Fibroblast of upper back skin (primary cell): ENCODE measurements around the gene DLGAP1.
A peak's percentile ranks its signal among the peaks of the same experiment; 100 is the strongest.
"Not testable (repeated sequence)": the region's sequence is repeated elsewhere in the genome, so short reads cannot be mapped to it uniquely, and the experiment has no call there.

Experiments
- DNase-seq: peaks from one replicate; pipeline ENCODE4 v3.0.0-alpha.2; 2013

DLGAP1 gene

DNA sequence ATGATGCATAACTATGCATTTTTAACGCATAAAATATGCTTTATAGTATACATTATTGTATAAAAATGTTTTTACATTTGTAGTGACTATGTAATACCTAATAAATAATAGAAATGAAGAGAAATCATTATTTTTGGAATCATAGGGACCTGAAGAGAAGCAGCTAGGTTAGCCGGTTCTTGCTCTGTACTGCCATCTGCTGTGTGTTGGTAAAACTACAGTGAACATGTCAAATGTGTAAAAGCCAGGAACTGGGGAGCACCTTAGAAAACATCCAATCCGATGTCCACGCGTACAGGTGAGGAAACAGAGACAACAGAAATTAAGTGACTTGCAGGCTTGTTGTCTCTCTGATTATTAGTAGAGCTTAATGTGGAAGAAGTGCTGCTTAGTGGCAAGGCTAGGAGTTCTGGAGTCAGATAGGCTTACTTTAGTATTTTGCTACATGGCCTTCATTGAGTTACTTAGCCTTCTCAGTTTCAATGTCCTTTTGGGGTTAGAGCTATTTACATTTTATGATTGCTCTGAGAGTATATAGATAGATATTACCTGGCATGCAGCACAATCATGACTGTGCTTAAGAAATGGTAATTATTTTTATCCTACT is 386.5 kb downstream of the DLGAP1 start:
- DNase-seq: peak; percentile 50

DNA sequence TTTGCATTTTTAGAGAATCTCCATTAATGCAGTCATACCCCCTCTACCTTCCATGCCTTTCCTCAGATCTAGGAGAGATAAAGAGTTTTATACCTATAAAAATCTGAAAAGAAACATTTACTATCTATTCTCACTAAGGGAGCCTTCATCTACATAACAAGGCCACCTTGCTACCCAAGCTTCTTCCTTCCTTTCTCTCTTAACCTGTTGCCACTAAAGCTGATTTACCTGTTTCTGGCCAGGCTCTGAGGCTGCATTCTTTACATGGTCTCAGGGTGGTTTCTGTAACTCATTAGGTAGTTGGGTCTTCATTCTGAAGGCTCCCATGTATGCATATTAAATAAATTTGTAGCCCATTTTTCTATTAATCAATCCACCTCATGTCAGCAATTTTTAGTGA is 391.6 kb downstream of the DLGAP1 start:
- DNase-seq: no peak

DNA sequence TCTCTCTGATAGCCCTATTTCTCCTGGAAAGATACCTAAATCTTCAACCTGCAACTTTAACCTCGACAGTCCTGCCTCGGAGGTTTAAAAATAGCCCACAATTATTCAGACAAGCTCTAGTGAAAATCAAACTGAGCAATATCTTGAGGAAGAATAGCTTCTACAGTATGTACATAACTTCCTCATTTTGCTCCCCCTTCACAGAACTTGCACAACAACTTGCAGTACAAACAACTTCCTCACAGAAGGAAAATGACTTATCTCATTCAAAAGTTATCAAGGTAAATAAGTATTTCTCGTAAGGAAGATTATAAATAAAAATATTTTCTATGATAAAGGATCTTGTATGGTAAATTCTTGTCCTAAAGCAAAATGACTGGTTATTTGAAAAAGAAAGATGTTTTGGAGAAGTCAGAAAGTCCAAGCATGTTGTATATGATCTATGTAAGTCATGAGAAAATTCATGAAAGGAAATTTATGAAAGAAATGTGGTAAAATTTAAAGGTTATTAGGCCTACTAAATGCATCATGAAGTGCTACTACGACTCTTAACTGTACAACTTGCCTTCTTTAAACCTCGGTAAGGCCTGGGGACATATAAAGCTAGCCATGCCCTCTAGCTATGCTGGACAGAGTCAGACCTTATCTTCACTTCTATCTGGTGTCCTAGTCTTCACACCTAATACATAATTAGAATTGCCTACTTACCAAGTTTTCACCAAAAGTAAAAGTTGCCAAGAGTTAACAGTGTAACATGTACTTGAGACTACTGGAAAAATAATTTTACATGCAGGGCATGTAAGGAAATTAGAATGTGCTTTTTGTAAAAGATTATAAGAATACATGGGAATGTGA is 394.5 kb downstream of the DLGAP1 start:
- no peak for DNase-seq

- no peak for DNase-seq
These were observed 396.9 kb downstream of the DLGAP1 start for GRCh38 chr18:4058179-4058578.

DNA sequence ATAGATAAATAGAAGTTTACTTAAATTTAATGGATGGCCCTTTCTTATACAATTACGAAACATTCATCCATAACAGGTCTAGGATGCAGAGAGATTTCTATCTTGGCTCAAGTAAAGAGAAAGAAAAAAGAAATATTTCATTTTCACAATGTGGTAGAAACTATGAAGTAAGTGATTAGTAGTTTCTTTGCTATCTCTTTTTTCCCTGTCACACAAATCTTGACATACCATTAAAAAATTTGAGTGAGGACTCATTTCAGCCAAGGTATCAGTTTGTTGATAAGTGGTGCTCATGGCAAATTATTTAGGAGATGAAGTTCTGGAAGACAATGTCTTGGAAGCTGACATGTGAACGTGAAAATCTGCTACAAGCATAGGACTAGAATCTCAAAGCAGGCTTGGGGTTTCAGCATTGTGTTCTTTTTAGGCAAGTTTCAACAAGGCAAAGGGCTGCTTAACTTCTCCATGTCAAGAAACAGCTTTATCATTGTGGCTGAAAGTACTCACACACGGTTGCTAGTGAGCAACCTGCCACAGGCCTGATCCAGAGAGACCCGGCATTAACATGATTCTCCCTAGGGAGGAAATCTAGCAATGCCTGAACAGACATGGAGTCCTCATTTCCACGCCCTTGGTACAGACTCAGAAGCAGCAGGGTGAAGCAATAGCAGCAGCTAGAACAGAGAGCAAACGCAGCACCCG is 414.6 kb downstream of the DLGAP1 start:
- no peak for DNase-seq

DNA sequence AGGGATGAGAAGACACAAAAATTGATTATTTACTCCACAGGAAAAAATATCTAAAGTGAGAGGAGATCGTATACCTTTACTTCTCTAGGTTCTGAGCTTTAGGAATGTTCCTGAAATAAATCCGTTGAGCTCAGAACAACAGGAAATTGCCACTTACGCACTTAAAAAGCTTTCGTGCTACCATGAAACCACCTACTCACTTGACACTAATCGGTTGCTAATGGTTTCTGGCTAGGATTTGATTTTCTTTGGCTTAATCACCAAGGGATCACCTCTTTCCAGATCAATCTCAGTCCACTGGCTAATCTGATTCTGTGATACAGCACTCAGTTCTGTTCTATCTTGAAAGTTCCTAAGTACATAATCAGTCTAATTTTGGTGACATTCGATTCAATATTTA is 419.6 kb downstream of the DLGAP1 start:
- no peak for DNase-seq

GRCh38 chr18:4034815-4035214 is 420.3 kb downstream of the DLGAP1 start:
- DNase-seq: not testable (repeated sequence)

DNA sequence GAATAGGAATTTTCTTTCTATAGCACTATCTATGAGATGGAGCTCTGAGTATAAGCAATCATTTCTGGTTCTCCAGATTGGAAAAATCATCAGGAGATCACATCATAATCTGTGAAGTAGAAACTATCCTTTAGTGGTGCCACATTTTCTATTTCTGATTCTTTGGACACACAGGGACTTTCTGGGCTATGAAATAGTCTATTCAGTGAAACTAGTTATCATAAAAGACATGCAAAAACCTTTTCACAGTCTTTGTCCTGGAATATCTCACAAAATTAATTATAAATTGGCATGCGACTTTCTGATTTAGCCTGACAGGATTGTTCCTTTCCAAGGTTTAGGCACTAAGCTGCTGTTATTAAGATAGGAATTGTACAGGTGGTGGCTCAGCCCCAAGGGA is 428.6 kb downstream of the DLGAP1 start:
- no peak for DNase-seq

- DNase-seq: no peak
These were observed 430.4 kb downstream of the DLGAP1 start for GRCh38 chr18:4024702-4025101.

GRCh38 chr18:4022749-4023148 is 432.4 kb downstream of the DLGAP1 start:
- not testable (repeated sequence) for DNase-seq

GRCh38 chr18:4020026-4020425 is 435.1 kb downstream of the DLGAP1 start:
- no peak for DNase-seq

DNA sequence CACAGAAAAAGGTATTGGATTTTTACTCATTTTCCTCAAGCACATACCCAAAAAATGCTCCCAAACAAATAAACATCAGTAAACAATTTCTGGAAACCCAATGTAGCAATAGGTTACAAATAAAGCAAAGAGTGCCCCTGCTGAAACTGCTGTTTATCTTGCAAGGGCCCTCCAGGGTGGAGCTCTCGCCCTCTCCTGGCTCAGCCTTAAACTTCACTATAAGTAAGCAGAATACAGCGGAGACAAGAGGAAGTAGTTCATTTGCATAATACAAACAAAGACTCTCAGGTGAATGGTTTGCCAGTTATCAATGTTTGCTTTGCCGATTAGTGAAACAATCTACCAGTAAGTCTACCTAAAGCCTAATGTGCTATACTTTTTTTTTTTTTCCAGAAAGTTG is 437.6 kb downstream of the DLGAP1 start:
- DNase-seq: no peak

DNA sequence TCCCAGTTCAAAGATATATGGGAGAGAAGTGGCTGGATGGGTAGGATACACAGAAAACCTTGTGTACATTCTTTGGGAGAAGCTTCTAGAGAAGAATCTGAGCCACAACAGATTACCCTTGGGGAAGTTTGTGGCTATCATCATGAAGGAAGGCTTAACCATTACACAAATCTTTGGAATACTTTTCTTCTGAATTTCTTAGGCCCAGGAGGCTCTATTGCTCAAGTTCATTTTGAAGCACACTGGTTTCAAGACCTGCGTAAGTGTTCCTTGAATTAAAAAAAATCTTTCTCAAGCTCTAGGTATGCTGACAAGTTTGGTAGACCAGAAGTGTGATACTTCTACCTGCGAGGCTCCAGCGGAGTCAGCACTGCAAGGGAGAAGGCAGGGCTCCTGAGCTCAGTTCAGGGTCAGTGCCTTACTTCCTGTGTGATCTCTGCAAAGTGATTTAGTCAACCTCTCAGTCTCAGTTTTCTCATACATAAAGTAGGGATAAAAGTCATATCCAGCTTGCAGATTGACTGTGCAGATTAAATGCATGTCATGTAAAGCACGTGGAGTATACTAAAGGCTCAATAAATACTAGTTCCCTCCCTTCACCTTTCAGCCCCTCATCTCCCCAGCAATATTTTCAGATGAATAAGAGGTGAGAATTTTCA is 438.6 kb downstream of the DLGAP1 start:
- DNase-seq: peak; percentile 68

- DNase-seq: no peak
These were observed 447.3 kb downstream of the DLGAP1 start for GRCh38 chr18:4007846-4008245.

DNA sequence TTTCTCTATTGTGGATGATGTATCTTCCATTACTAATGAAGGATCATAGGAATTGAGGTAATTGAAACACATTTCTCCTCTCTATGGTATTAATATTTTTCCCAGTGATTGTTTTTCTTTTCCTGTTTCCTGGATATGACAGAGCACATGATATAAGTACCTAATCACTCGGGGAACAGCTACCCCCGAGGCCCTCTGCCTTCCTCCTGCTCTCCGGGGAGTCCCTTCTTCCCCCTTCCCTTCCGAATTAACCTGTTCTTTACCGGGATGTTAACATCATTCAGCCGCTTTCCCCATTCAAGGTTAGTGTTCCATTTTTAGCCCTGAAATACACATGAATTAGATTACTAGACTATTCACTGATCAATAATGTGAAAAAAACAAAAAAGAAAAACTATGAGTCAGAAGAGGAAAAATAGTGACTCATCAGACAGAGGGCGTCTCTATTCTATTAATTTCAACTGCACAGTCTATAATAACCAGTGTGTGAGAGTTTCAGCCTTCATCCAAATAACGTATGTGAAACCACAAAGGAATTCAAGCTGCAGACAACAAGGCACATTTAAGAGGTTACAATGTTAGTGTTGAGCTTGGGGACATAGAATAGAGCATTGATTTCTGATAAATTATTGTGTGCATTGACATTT is 450.8 kb downstream of the DLGAP1 start:
- peak; percentile 75 for DNase-seq

DNA sequence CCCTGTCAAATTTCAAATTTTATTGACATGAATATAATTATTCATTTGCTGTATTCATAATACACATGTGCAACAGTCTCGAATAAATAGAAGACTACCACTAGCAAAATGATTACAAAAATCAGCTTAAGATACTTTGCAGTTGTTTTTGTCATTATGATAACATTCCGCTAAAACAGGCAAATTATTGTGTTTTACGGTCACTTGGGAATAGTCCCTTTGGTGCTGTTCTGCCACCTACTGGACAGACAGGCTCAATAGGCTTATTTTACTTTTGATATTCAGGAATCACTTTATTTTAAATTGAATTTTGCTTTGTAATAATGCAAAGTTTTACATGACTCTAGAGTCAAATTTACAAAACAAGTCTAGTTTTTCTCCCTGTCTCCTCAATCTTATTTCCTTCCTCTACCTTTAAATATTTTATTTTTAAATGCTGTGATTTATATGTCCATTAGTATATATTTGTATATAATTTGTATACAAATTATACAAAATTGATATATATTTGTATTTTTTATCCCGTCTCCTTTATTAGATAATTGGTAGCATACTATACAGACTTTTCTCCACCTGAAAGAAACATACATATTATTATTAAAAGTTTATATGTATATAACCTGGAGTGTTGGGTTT is 456.3 kb downstream of the DLGAP1 start:
- DNase-seq: peak; percentile 54

- DNase-seq: peak; percentile 74
These were observed 459.5 kb downstream of the DLGAP1 start for GRCh38 chr18:3995476-3996102.

GRCh38 chr18:3993941-3994687 is 461.0 kb downstream of the DLGAP1 start:
- DNase-seq: no peak

- DNase-seq: peak; percentile 62
These were observed 469.4 kb downstream of the DLGAP1 start for GRCh38 chr18:3985664-3986063.

GRCh38 chr18:3985020-3985419 is 470.1 kb downstream of the DLGAP1 start:
- peak; percentile 9 for DNase-seq

GRCh38 chr18:3984163-3984757 is 470.8 kb downstream of the DLGAP1 start:
- DNase-seq: no peak
